Stimulated activated CD8-positive, alpha-beta memory T cell treated with anti-CD3 and anti-CD28 coated beads, Interleukin-4, amount 100 ng/mL, for 4 hours (primary cell): ENCODE measurements around the gene PAFAH2.
"Not testable (repeated sequence)": the region's sequence is repeated elsewhere in the genome, so short reads cannot be mapped to it uniquely, and the experiment has no call there.

Source experiments
- DNase-seq, 2 donors: peaks; one replicate each; pipeline ENCODE4 v3.0.0-alpha.2; 2020; ENCODE audit warnings: low read depth in 2 of 2, low spot score in 1 of 2

Gene PAFAH2

DNA sequence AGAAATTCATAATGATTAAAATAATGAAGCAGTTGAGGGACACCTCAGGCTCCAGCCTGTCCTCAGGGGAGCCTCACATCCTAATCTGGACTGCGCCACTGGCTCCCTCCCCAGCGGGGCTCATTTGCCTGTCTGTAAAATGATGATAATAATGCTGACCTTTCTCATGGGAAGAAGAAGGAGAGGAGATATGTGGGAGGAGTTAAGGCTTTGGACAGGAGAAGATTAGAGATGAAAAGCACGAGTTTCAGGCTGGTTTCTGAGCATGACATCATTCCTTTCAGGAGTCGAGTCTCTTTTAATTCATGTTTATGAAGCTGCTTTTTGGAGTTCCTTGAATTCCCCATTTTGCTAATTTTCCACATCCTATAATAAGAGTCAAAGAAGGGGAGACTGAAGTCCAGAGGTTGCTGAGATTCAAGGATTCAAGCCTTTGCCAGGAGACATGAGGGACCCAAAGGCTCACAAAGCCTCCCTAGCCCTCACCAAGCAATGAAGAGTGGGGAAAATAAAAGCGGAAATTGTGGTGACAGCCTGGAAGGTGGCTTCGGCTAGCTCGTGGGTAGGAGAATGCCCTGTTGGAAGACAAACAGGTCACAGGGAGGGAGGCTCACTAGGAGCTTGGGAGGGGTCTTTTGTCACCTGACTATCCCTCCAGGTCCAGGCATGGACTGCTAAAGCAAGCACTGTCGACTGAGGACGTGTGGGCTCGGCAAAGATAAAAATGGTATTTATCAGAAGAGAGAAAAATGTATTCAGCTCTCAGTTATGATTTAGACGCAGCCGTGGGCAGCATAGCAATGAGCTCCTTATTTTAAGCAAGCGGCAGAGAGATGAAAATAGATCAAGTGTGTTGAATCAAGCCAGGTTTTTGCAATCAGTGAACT lies 64.1 kb downstream of the PAFAH2 start:
- no peak for DNase-seq

DNA sequence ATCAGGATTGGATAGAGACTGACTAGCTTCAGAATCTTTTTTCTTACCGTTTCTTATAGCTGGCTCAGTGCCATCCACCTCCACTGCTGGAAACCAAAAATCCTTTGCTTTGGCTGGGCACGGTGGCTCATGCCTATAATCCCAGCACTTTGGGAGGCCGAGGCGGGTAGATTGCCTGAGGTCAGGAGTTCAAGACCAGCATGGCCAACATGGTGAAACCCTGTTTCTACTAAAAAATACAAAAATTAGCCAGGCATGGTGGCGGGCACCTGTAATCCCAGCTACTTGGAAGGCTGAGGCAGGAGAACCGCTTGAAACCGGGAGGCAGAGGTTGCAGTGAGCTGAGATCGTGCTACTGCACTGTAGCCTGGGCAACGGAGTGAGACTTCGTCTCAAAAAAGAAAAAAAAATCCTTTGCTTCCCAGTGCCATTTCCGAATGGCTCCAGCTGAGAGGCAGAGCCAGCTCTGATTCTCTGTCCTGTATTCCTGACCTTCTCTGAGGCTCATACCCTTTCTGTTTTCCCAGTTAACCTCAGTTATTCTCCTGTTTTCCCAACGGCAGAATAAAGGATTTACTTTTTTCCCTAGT lies 65.0 kb downstream of the PAFAH2 start:
- not testable (repeated sequence) for DNase-seq

DNA sequence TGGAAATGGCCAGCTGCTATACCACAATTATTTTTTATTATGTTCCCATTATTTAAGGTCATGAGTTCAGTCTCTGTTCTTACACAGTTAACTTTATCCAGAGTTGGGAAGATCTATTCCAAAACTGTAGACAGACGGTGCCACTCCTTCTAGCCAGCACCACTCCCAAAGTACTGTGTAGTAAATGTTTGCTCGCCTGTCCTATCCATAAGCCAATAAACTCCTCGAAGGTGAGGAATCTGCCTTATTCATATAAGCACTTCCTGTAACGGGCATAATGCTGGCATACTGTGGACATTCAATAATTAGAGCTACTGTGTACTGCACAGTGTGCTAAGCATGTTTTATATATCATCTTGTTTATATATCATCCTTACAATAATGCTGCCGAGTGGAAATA lies 65.5 kb downstream of the PAFAH2 start:
- no peak for DNase-seq

DNA sequence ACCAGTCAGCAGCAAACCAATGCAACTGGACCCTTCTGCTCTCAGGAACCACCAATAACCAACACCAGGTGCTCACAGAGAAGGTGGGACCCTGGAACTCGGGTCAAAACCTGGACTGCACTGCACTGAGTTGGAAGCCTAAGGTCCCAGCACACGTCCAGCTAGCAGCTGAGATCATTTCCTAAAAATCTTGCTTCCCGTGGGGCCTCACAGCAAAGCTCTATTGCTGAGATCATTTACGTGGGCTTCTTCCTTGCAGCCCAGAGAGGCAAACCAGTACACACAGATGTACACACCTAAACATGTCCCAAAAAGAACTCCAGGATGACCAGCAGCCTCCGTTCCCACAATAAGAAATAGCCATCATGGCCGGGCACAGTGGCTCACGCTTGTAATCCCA lies 68.8 kb downstream of the PAFAH2 start:
- no peak for DNase-seq

DNA sequence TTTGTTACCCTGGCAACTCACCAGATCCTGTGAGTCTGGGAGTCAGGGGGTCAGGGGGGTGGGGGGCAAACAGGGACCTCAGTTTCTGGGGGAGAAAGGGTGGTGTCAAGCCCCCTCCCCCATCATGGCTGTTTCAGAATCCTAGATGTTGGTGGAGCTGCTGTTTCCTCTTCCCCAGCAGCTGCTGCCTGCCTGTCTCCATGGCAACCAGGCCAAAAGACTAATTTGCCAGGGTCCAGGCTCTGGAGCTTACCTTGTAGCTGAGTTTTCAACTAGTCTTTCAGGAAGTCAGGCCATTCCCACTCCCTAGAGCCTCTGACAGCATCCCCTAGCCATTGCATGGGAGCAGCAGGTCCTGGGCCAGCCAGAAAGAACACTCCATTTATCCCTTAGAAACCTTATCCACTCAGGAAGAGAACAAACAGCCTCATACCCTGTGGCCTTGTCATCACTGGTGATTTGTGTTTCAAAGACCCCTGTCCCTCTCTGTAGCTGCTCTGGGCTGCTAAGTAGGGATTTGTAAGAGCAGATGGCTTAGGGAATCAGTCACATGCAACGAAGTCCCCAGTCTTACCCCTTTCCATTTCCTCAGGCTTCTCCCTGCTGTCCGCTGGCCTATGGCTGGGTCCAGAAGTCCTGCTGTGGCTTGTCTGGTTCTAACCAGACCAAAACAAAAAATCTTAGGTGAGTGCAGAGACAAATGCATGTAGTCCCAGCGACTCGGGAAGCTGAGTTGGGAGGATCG lies 70.2 kb downstream of the PAFAH2 start:
- DNase-seq, result no peak

DNA sequence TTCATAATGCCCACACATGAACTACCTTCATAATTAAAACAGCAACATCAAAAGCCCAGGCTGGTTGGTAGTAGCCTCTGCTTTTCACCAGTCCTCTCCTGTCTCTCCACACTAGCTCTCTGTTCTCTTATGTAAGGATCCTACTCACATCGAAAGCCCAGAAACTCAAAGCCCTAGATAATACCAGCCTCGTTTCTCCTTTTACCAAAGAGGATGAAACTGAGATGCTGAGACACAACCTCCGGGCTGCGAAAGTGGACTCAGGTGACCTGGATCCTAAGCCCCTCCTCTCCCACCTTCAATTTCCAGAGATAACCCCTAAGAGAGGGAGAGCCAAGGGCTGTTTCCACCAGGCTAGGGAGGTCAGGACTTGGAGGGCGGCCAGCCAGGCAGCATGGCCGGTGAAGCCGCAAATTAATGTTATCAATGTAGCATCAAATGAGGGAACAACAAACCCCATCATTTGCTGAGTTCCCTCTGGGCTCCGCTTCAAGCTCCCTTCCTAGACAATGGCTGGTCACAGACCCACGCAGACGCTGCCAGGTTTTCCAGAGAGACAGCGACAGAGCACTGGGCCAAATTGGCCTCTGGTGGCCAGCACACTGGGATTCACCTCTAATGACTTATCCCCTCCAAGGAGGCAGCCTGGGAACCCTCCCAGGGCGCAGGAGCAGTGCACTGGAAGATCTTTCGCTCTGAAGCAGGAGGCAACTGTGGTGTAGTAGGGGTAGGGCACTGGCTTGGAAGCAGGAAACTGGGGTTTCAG lies 70.9 kb downstream of the PAFAH2 start:
- DNase-seq, result no peak

DNA sequence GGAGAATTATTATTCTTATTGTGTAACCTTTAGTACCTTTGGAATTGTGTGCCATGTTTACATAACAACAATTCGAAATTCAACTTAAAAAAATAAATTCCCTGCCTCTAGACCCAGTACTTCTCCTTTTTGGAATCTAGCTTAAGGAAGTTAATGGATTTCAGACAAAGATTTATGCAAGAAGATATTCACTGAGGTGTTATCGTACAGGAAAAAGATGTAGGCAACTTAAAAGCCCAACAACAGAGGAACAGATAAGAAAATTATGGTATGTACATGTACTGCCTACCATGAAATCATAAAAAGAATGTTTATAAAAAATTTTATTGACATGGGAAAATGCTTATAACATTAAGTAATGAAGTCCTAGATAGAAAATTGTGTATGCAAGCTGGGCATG lies 73.4 kb downstream of the PAFAH2 start:
- DNase-seq, result no peak

DNA sequence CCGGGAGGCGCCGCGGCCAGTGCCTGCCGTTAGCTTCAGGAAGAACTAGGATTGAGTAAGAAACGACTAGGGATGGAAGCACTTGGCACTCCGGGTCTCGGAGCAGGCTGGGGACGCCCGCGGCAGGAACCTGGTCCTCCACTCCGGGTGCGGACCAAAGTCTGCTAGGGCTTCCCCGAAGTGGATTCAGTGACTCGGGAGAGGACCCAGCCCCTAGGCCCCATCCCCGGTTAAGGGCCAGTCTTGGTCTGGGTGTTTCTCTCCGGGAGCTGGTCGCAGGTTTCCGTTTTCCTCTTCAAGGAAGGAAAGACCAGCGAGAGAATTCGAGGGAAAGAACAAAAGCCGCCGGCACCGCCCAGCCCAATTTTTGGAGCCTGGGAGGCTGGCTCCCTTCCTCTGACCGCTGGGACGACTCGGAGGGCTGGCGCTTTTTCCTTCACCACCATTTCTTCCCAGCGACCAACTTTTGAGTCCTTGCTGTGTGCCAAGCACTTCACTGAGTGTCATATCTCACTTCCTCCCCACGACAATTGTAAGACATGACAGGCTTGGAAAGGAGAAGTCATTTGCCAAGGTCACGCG lies 74.8 kb downstream of the PAFAH2 start:
- DNase-seq, result no peak

DNA sequence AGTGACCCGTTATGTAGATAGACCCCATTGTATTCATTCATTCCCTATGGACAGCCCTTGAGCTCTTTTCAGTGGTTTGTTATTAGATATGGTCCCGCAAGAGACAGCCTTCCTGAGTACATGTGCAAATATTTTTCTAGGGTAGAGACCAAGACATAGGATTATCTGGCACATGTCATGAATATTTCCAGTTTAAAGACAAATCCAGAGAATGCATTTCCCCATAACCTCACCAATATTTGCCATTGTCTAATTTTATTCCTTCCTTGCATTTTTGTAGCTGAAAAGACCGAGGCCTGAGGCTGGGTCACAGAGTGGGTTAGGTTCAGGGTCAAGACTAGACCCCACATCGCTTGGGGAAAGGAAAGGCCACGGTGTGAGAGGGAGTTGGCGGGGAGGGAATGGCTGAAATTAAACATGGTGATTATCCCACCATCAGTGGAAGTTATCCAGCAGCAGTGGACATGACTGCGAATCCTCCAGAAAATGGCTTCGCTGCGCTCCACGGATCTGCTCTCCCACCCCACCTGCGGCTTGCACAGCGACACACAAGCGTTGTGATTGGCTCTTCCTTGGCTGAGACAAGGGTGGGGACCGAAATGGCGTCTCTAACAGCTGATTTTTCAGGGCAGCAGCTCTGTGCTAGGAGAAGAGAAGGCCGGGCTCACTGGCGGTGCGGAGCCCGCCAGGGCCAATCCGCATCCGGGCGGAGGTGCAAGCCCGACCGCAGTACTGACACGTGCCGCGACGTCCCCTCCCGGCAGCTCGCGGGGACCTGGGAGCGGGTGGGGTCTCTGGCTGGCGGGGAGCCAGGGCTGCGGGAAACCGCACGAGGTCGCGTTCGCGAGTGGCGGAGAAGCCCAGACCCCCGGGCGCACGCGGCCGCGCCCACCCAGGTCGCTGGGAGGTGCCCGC lies 75.5 kb downstream of the PAFAH2 start:
- DNase-seq, result no peak

DNA sequence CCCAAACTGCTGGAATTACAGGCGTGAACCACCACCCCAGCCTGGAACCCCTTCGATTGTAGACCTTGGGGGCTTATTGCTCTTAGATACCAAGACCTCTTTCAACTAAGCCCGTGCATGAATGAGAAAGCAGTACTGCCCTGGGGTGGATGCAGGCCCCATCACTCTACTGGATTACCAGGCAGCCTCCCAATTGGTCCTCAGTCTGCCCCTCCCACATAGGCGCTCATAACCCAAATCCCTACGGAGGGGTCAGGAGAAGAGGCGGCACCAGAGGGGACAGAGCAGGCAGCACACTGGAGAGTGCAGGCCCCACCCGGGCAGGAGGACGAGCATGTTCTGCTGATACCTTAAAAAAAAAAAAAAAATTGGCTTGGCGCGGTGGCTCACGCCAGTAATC lies 79.2 kb downstream of the PAFAH2 start:
- DNase-seq, result no peak

DNA sequence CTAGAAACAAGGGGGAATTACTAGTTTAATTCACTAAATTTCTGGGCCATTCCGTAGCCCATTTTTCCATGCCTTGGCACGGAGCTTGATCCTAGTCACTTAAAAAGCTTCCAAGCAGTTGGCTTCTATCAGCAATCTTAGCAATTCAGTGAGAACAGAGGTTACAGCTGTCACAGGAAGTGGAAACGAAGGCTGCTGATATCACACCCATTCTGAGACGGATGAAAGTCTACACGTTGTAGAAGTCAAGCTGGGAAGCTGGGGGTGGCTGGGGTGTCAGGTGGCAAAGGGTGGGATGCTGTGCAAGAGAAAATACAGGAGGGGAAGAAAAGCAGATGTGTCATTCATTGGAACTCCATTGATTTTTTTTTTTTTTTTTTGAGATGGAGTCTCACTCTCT lies 79.9 kb downstream of the PAFAH2 start:
- no peak for DNase-seq

DNA sequence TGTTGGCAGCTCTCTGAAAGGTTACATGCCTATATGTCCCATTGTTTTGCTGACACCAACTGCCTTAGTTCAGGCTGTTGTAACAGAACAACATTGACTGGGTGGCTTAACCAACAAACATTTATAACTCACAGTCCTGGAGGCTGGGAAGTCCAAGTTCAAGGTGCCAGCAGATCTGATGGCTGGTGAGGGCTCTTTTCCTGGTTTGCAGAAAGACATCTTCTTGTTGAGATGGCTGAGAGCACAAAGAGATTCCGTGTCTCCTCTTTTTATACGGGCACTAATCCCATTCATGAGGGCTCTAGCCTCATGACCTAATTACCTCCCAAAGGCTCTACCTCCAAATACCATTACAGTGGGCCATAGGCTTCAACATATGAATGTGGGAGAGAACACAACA lies 81.4 kb downstream of the PAFAH2 start:
- DNase-seq, result no peak

DNA sequence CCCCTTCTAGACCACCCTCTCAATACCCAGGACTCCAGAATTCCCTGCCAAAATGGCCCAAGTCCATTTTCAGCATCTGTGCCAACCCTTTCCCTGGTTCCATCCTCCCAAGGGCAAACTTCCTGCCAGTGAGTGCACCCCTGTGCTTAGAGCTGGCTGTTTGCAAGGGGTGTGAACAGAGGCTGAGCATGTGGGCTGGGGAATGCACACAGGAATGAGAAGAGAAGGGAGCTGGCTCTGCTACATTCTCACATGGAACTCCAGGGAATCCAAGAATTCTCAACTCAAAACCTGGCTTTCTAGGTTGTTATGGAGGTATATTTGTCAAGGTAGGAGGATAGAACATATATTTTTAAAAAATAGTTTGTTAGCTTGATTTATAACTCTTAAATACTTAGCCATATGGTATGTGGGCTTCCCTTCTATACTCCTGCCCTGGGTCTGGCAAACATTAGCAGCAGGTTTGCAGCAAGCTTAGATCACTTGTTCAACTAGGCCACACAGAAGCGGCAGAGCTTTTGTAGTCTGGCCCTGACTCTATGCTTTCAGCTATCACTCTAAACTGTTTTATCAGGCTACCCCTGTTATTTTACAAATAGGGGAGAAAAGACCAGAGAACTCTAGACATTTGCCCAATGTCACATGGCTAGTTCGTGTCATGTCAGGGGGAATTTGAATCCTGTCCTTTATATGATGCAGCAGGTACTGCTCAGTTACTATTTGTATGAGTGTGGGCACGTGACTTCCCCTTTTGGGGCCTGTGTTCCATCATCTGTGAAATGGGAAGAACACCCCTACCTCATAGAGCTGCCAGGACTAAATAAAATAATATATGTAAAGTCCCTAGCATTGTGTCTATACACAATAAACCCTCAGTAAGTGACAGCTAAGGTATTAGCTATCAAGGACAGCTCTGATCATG lies 83.5 kb downstream of the PAFAH2 start:
- no peak for DNase-seq

DNA sequence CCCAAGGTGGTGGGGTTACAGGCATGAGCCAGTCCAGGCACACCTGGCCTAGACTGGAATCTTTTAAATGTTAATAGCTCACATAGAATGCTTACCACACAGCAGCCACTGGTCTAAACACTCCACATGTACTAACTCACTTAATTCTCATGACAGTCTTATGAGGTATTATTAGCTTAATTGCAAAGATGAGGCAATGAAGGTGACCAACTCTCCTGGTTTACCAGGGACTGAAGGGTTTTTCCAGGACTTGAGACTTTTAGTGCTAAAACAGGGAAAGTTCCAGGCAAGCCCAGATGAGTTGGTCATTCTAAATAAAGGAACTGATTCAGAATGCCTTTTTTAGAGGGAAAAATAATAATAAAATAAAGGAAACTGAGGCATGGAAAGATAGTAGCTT lies 84.7 kb downstream of the PAFAH2 start:
- DNase-seq, result no peak

DNA sequence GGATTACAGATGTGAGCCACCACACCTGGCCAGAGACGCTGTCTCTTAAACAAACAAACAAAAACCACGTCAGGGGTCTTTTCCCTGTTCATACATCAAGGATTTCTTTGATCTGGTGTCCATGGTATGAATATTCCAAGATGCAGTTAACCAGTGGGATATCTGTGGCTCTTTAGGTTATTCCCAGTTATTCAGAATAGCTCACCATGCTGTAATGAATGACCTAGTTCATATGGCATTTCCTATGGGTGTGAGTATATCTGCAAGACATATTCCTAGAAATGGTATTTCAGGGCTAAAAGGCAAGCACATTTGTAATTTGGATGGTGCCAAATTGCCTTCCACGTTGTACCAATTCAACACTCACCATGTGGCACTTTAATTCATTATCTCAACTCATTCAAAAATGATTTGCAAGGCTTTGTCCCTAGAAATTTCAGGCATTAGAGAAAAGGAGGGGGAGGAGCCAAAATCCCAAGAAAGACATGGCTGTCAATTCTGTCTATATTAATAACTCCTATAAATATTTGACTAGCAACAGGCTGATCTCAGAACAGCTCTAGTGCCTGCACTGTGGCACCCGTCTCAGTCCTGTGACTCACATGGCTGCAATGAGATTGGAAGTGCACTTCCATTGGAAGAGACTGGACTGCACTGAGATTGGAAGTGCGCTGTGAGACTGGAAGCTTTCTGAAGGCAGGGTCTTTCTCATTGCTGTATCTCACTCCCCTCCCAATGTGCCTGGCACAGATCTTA lies 85.6 kb downstream of the PAFAH2 start:
- DNase-seq, result no peak

DNA sequence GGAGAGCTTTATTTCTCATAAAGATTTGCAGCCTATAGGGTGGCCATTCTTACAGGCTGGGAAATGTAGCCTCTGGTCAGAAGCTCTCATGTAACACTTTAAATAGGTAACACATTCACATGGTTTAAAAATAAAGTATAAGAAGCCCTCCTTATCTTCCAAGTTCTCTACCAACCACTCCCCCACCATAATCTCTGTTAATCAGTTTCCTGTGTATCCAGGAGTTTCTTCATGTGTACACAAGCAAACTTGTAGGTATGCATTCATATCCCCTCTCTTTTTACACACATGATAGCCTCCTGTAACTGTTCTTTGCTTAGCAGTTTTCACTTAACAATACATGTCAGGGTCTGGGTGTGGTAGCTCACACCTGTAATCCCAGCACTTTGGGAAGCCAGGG lies 86.7 kb downstream of the PAFAH2 start:
- no peak for DNase-seq
